Measurements from ENCODE around the gene CBX7. TPM values are rescaled to one million over a fixed set of nuclear protein-coding genes. Genes with fewer than 3 reads are reported as not detected.

CBX7 gene
- total and polyA plus RNA-seq, 2 of the 8 experiments (the other 6 are each of a cell fraction or from before 2014, with no cell fraction given): 6.9 to 8.7 TPM

GRCh38 chr22:39129081-39129480 lies 23.4 kb downstream of the CBX7 start (continued):
- TF ChIP-seq, protein P1, sequence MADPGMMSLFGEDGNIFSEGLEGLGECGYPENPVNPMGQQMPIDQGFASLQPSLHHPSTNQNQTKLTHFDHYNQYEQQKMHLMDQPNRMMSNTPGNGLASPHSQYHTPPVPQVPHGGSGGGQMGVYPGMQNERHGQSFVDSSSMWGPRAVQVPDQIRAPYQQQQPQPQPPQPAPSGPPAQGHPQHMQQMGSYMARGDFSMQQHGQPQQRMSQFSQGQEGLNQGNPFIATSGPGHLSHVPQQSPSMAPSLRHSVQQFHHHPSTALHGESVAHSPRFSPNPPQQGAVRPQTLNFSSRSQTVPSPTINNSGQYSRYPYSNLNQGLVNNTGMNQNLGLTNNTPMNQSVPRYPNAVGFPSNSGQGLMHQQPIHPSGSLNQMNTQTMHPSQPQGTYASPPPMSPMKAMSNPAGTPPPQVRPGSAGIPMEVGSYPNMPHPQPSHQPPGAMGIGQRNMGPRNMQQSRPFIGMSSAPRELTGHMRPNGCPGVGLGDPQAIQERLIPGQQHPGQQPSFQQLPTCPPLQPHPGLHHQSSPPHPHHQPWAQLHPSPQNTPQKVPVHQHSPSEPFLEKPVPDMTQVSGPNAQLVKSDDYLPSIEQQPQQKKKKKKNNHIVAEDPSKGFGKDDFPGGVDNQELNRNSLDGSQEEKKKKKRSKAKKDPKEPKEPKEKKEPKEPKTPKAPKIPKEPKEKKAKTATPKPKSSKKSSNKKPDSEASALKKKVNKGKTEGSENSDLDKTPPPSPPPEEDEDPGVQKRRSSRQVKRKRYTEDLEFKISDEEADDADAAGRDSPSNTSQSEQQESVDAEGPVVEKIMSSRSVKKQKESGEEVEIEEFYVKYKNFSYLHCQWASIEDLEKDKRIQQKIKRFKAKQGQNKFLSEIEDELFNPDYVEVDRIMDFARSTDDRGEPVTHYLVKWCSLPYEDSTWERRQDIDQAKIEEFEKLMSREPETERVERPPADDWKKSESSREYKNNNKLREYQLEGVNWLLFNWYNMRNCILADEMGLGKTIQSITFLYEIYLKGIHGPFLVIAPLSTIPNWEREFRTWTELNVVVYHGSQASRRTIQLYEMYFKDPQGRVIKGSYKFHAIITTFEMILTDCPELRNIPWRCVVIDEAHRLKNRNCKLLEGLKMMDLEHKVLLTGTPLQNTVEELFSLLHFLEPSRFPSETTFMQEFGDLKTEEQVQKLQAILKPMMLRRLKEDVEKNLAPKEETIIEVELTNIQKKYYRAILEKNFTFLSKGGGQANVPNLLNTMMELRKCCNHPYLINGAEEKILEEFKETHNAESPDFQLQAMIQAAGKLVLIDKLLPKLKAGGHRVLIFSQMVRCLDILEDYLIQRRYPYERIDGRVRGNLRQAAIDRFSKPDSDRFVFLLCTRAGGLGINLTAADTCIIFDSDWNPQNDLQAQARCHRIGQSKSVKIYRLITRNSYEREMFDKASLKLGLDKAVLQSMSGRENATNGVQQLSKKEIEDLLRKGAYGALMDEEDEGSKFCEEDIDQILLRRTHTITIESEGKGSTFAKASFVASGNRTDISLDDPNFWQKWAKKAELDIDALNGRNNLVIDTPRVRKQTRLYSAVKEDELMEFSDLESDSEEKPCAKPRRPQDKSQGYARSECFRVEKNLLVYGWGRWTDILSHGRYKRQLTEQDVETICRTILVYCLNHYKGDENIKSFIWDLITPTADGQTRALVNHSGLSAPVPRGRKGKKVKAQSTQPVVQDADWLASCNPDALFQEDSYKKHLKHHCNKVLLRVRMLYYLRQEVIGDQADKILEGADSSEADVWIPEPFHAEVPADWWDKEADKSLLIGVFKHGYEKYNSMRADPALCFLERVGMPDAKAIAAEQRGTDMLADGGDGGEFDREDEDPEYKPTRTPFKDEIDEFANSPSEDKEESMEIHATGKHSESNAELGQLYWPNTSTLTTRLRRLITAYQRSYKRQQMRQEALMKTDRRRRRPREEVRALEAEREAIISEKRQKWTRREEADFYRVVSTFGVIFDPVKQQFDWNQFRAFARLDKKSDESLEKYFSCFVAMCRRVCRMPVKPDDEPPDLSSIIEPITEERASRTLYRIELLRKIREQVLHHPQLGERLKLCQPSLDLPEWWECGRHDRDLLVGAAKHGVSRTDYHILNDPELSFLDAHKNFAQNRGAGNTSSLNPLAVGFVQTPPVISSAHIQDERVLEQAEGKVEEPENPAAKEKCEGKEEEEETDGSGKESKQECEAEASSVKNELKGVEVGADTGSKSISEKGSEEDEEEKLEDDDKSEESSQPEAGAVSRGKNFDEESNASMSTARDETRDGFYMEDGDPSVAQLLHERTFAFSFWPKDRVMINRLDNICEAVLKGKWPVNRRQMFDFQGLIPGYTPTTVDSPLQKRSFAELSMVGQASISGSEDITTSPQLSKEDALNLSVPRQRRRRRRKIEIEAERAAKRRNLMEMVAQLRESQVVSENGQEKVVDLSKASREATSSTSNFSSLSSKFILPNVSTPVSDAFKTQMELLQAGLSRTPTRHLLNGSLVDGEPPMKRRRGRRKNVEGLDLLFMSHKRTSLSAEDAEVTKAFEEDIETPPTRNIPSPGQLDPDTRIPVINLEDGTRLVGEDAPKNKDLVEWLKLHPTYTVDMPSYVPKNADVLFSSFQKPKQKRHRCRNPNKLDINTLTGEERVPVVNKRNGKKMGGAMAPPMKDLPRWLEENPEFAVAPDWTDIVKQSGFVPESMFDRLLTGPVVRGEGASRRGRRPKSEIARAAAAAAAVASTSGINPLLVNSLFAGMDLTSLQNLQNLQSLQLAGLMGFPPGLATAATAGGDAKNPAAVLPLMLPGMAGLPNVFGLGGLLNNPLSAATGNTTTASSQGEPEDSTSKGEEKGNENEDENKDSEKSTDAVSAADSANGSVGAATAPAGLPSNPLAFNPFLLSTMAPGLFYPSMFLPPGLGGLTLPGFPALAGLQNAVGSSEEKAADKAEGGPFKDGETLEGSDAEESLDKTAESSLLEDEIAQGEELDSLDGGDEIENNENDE (IDR thresholded peaks at IDR 0.05; ENCODE audit: insufficient replicate concordance, low read length): no peak
- TF ChIP-seq TAF1 (IDR thresholded peaks at IDR 0.05; ENCODE audit: low read depth, low read length) (no peak), ZNF274 (IDR thresholded peaks at IDR 0.05; ENCODE audit: borderline replicate concordance, extremely low read depth, low read length) (no peak), POLR2AphosphoS5 (IDR thresholded peaks at IDR 0.05; ENCODE audit: low read depth, low read length) (no peak), CEBPB (IDR thresholded peaks at IDR 0.05; ENCODE audit: low read depth, low read length) (no peak), KDM1A (IDR thresholded peaks at IDR 0.05; ENCODE audit: borderline replicate concordance, low read length) (no peak), RNF2 (IDR thresholded peaks at IDR 0.05; ENCODE audit: borderline replicate concordance, low read depth, low read length, missing control alignments, poor library complexity, severe bottlenecking) (no peak), ASH2L (IDR thresholded peaks at IDR 0.05; ENCODE audit: low read length) (no peak), MAFK (IDR thresholded peaks at IDR 0.05; ENCODE audit: low read depth, low read length) (no peak)
- TF ChIP-seq, protein P2, sequence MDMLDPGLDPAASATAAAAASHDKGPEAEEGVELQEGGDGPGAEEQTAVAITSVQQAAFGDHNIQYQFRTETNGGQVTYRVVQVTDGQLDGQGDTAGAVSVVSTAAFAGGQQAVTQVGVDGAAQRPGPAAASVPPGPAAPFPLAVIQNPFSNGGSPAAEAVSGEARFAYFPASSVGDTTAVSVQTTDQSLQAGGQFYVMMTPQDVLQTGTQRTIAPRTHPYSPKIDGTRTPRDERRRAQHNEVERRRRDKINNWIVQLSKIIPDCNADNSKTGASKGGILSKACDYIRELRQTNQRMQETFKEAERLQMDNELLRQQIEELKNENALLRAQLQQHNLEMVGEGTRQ (IDR thresholded peaks at IDR 0.05; ENCODE audit: low read length): no peak
